GM21528 (cell line): ENCODE measurements around the gene TCF19.
"Not testable (repeated sequence)": the region's sequence is repeated elsewhere in the genome, so short reads cannot be mapped to it uniquely, and the experiment has no call there.

ENCODE experiments used
- ATAC-seq: cut with Tn5 transposase; IDR thresholded peaks from one replicate; pipeline ENCODE4 v1.9.1; 2021; ENCODE audit warnings: mild to moderate bottlenecking, moderate library complexity; ENCODE audit not compliant: unreplicated experiment, low FRiP score

TCF19 gene

GRCh38 chr6:31175971-31176370, 17.6 kb downstream of the TCF19 start:
- no peak for ATAC-seq

GRCh38 chr6:31178143-31179041, 20.0 kb downstream of the TCF19 start:
- no peak for ATAC-seq

- no peak for ATAC-seq
Measured at GRCh38 chr6:31179042-31179386, 20.6 kb downstream of the TCF19 start.

DNA sequence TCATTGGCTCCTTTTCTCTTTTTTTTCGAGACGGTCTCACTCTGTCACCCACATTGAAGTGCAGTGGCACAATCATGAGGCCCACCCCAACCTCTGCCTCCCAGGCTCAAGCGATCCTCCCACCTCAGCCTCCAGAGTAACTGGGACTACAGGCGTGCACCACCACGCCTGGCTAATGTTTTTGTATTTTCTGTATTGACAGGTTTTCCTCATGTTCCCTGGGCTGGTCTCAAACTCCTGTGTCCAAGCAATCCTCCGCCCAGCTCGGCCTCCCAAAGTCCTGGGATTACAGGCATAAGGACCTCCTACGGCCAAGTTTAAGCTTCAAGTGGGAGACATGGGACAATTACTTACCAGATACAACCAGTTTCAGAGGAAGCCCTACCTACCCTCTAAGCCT, 21.5 kb downstream of the TCF19 start:
- ATAC-seq: no peak

DNA sequence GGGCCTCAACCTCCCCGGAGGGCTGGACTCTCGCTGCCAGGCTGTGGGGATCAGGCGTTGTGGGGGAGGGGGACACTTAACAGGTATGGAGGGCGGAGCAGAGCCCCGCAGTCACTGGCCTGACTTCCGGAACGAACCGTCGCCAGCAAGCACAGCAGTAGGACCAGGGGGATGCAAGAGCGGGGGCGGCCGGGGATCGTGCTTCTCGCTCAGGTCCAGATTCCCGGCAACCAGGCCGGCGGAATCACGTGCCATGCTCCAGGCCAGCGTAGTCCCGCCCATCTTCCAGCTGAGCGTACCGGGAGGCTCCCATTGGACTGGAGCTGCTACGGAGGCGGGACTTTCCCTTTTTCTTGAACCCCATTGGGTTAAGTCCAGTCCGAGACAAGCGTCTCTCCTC, 22.1 kb downstream of the TCF19 start:
- no peak for ATAC-seq

DNA sequence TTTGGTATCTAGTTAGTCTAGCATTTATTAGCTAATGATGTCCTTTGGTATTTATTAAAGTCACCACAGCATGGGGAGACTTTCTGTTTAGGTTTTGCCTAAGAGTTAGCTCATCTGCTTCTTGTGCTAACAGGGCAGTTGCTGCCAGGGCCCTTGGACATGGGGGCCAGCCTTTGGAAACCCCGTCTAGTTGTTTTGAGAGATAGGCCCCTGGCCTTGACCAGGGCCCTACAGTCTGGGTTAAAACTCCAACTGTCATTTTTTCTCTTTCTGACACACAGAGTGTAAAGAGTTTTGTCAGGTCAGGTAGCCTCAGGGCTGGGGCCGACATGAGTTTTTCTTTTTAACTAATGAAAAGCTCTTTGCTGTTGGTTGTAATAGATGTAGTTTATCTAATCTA, 24.9 kb downstream of the TCF19 start:
- ATAC-seq: not testable (repeated sequence)

DNA sequence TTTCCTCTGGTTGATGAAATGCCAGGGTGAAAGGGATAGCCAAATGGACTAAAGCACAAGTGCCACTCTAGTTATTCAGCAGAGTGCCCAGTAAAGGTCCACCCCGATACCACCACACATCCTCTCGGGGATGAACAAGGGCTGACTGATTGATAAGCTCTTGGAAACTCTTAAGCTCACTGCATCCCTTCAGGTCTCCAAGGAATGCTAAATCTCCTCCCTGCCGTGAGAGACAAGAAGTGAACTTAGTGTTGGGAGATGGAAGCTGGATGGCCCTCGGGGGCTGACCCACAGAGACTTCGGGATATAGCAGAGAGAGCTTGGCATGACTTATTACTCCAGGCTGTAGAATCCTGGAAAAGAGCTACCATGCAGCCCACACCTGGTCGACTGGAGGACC, 25.5 kb downstream of the TCF19 start:
- ATAC-seq: not testable (repeated sequence)

DNA sequence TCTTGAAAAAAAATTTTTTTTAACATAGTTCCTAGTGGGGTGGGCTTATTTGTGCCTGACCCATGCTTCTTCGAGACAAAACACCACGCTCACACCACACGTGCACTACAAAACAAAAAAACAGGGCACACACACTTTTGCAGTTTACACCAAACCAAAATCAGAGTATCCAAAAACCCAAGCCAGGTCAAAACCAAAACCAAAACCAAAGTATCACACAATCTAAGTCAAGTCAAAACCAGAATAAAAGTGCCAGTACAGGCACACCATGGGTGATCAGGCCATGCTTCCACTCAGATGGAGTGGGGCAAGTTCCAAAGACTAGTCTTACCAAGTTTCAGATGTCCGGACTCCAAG, 27.3 kb downstream of the TCF19 start:
- ATAC-seq: not testable (repeated sequence)

GRCh38 chr6:31186052-31186734, 27.8 kb downstream of the TCF19 start:
- no peak for ATAC-seq

GRCh38 chr6:31187780-31188194, 29.4 kb downstream of the TCF19 start:
- ATAC-seq: no peak

- not testable (repeated sequence) for ATAC-seq
Measured at GRCh38 chr6:31189223-31189622, 30.8 kb downstream of the TCF19 start.

DNA sequence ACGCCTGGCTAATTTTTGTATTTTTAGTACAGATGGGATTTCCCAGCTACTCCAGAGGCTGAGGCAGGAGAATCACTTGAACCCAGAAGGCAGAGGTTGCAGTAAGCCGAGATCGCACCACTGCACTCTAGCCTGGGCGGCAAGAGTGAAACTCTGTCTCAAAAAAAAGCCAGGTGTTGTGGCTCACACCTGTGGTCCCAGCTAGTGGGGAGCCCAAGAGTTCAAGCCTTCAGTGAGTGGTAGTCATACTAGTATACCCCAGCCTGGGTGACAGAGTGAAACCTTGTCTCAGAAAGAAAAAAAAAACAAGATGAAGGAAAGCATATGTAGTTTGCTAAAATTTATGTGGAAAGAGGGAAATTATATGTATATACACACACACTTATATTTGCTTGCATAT, 32.1 kb downstream of the TCF19 start:
- no peak for ATAC-seq

DNA sequence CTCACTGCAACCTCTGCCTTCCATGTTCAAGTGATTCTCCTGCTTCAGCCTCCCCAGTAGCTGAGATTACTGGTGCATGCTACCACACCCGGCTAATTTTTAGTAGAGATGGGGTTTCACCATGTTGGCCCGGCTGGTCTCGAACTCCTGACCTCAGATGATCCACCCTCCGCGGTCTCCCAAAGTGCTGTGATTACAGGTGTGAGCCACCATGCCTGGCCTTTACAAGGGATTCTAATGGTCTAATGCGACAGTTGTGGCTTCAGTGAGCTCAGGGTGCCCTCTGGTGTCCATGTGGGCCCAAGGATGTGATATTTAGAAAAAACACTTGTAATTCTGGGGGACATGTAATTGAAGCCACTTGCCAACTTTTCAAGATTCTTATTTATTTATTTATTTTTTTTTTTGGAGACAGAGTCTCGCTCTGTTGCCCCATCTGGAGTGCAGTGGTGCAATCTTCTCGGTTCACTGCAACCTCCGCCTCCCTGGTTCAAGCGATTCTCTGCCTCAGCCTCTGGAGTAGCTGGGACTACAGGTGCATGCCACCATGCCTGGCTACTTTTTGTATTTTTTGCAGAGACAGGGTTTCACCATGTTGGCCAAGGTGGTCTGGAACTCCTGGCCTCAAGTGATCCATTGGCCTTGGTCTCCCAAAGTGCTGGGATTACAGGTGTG, 34.2 kb downstream of the TCF19 start:
- not testable (repeated sequence) for ATAC-seq

DNA sequence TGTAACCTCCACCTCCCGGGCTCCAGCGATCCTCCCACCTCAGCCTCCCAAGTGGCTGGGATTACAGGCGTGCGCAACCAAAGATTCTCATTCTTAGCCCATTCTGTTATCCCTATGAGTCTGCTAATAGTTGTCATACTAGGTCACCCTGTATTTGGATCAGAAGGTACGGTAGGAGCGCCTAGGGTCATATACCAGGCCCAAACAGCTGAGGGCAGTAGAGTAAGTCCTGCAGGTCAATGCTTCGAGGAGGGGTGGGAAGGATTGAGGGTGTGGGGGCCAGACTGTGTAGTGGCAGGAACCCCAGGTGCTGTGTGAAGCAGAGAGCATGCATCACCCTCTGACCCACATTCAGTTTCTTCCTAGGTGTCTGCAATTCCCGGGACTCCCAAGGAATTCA, 34.8 kb downstream of the TCF19 start:
- ATAC-seq: no peak

DNA sequence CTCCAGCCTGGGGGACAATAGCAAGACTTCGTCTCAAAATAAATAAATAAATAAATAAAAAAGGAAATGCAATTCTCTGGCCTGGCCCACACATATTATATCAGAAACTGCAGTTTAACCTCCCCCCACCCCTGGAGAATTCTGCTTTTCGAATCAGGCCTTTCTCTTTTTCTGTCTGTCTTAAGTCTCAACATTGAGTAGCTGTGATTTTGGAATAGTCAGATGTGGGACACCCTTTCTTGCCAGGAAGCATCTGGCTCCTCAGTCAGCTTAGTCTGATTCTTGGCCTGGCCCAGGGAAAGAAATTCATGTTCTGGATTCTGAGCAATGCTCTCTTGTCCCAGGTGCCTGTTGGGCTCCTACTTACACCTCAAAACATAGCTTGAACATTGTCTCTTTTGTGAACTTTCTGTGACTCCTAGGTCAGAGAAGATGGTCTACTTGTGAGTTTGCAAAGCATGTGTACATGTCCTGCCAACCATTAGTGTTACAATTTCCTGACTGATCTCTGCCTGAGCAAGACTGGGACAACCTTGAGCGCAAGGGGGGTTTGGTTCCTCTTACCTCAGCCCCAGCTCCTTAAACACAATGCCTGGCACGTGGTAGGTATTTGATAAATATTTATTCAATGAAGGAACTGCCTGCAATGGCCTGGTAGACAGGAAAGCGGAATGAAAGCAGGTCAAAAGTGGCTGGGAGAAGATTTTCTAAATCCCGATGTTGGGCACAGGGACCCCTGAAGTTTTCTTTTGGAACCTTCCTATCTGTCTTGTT, 35.9 kb downstream of the TCF19 start:
- no peak for ATAC-seq

DNA sequence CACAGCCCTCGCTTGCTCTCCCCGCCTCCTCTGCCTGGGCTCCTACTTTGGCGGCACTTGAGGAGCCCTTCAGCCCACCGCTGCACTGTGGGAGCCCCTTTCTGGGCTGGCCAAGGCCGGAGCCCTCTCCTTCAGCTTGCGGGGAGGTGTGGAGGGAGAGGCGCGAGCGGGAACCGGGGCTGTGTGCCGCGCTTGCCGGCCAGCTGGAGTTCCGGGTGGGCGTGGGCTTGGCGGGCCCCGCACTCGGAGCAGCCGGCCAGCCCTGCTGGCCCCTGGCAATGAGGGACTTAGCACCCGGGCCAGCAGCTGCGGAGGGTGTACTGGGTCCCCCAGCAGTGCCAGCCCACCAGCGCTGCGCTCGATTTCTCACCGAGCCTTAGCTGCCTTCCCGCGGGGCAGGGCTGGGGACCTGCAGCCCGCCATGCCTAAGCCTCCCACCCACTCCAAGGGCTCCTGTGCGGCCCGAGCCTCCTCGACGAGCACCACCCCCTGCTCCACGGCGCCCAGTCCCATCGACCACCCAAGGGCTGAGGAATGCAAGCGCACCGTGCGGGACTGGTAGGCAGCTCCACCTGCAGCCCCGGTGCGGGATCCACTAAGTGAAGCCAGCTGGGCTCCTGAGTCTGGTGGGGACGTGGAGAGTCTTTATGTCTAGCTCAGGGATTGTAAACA, 37.1 kb downstream of the TCF19 start:
- not testable (repeated sequence) for ATAC-seq

DNA sequence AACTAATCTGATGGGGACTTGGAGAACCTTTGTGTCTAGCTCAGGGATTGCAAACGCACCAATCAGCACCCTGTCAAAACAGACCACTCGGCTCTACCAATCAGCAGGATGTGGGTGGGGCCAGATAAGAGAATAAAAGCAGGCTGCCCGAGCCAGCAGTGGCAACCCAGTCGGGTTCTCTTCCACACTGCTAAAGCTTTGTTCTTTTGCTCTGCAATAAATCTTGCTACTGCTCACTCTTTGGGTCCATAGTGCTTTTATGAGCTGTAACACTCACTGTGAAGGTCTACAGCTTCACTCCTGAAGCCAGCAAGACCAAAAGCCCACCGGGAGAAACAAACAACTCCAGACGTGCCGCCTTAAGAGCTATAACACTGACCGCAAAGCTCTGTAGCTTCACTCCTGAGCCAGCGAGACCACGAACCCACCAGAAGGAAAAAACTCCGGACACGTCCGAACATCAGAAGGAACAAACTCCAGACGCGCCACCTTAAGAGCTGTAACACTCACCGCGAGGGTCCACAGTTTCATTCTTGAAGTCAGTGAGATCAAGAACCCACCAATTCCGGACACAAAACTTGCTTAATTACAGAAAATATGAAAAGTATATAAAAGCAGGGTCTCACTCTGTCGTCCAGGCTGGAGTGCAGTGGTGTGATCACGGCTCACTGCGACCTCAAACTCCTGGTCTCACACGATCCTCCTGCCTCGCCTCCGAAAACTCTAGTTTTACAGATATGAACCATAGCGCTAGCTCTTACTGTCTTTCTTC, 38.0 kb downstream of the TCF19 start:
- not testable (repeated sequence) for ATAC-seq

DNA sequence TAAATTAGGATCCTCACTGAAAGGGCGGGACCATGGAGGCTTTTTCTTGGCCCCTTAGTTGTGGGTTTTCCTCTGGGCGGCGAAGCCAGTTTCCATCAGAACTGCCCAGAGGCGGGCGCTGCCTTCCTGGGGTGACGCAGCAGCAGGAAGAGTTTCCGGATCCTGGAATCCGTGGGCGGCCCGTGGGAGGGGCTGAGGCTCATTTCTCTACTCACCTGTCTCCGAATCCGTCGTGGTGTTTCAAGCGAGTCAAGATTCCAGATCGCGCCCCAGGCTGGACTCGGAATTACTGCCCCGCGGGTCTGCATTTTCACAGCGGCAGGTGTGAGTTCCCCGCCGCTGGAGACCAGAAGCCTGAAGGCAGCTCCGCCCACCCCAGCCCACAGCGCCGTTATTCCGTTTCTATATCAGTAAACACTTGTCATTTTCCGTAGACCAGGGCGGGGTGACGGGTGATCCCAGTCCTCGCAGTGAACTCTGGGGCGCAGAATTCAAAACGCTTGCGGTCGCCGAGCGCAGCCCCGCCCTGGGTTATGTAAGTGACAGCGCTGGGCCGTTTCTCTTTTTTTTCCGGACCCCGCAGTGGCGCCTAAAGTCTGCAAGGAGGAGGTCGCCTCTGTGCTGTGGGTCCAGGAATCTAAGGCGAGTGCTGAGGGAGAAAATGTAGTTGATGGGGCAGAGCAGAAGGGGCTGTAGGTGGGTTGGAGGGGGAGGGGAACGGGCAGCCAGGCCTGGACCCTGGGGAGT, 39.3 kb downstream of the TCF19 start:
- ATAC-seq: peak; percentile 71

DNA sequence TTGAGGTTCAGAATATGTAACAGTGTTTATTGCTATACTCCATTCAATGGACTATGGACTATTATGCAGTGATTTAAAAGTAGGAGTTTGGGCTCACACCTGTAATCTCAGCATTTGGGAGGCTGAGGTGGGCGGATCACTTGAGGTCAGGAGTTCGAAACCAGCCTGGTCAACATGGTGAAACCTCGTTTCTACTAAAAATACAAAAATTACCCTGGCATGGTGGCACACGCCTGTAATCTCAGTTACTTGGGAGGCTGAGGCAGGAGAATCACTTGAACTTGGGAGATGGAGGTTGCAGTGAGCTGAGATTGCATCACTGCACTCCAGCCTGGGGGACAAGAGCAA, 40.7 kb downstream of the TCF19 start:
- ATAC-seq: not testable (repeated sequence)
